Trophoblast cell (in vitro differentiated cells and primary cell): ENCODE measurements around the gene OR10H3.

Experiments used
- DNase-seq, 2 donors: peaks; one replicate each; pipeline ENCODE4 v3.0.0-alpha.2; 2016
- H2AFZ ChIP-seq: 2 replicates; pipeline ENCODE4 v1.6.1; 2013; ENCODE audit warnings: low read length, moderate library complexity, mild to moderate bottlenecking; ENCODE audit not compliant: insufficient read depth, poor library complexity
- H2AK5ac ChIP-seq: 2 replicates; pipeline ENCODE4 v1.6.1; 2013; ENCODE audit warnings: mild to moderate bottlenecking, low read length
- H2BK120ac ChIP-seq: 2 replicates; pipeline ENCODE4 v1.6.1; 2013; ENCODE audit warnings: low read length, mild to moderate bottlenecking, moderate library complexity; ENCODE audit not compliant: insufficient read depth, poor library complexity
- H2BK12ac ChIP-seq: 2 replicates; pipeline ENCODE4 v1.6.1; 2013; ENCODE audit warnings: mild to moderate bottlenecking, low read length, moderate library complexity
- H2BK5ac ChIP-seq: 2 replicates; pipeline ENCODE4 v1.6.1; 2013; ENCODE audit warnings: low read length, low read depth, moderate library complexity, mild to moderate bottlenecking; ENCODE audit not compliant: poor library complexity
- H3K14ac ChIP-seq: 2 replicates; pipeline ENCODE4 v1.6.1; 2013; ENCODE audit warnings: mild to moderate bottlenecking, low read length
- H3K18ac ChIP-seq: 2 replicates; pipeline ENCODE4 v1.6.1; 2013; ENCODE audit warnings: mild to moderate bottlenecking, low read length
- H3K23ac ChIP-seq: 2 replicates; pipeline ENCODE4 v1.6.1; 2013; ENCODE audit warnings: low read length
- H3K27ac ChIP-seq: 2 replicates; pipeline ENCODE4 v1.5.1; 2013; ENCODE audit warnings: low read depth, mild to moderate bottlenecking, inconsistent platforms, low read length, moderate library complexity
- H3K27me3 ChIP-seq: 2 replicates; pipeline ENCODE4 v1.6.1; 2013; ENCODE audit warnings: inconsistent platforms, mild to moderate bottlenecking, low read length, moderate library complexity; ENCODE audit not compliant: insufficient read depth
- H3K36me3 ChIP-seq, 2 experiments: 1 replicate in 1 of 2; 2 replicates in 1 of 2; pipeline ENCODE4 v1.6.1; 2013; ENCODE audit warnings: low read length in 2 of 2, mild to moderate bottlenecking in 2 of 2, moderate library complexity in 1 of 2; ENCODE audit not compliant: insufficient read depth in 2 of 2, control insufficient read depth in 1 of 2
- H3K4ac ChIP-seq: 2 replicates; pipeline ENCODE4 v1.6.1; 2013; ENCODE audit warnings: low read depth, mild to moderate bottlenecking, low read length, moderate library complexity
- H3K4me1 ChIP-seq, 2 experiments: 1 replicate in 1 of 2; 2 replicates in 1 of 2; pipeline ENCODE4 v1.6.1; 2013; ENCODE audit warnings: low read length in 2 of 2, mild to moderate bottlenecking in 2 of 2, moderate library complexity in 1 of 2; ENCODE audit not compliant: insufficient read depth in 2 of 2, control insufficient read depth in 1 of 2
- H3K4me2 ChIP-seq: 2 replicates; pipeline ENCODE4 v1.6.1; 2013; ENCODE audit warnings: inconsistent platforms, mild to moderate bottlenecking, low read length, moderate library complexity
- H3K4me3 ChIP-seq: 2 replicates; pipeline ENCODE4 v1.5.1; 2013; ENCODE audit warnings: mild to moderate bottlenecking, low read depth, low read length, inconsistent platforms
- H3K79me1 ChIP-seq: one replicate; pipeline ENCODE4 v1.6.1; 2013; ENCODE audit warnings: low read length
- H3K79me2 ChIP-seq: 2 replicates; pipeline ENCODE4 v1.6.1; 2013; ENCODE audit warnings: low read length, mild to moderate bottlenecking; ENCODE audit not compliant: control insufficient read depth, insufficient read depth, poor library complexity
- H3K9ac ChIP-seq: 2 replicates; pipeline ENCODE4 v1.6.1; 2013; ENCODE audit warnings: mild to moderate bottlenecking, low read length
- H3K9me3 ChIP-seq: 2 replicates; pipeline ENCODE4 v1.6.1; 2013; ENCODE audit warnings: low read depth, mild to moderate bottlenecking, control low read depth, inconsistent platforms, low read length; ENCODE audit not compliant: insufficient read depth
- H4K12ac ChIP-seq: 2 replicates; pipeline ENCODE4 v1.6.1; 2013; ENCODE audit warnings: low read depth, mild to moderate bottlenecking, low read length, moderate library complexity
- H4K8ac ChIP-seq: 2 replicates; pipeline ENCODE4 v1.6.1; 2013; ENCODE audit warnings: low read depth, mild to moderate bottlenecking, low read length, moderate library complexity
- H4K91ac ChIP-seq: one replicate; pipeline ENCODE4 v1.6.1; 2013; ENCODE audit warnings: low read depth, mild to moderate bottlenecking, low read length, moderate library complexity
- WGBS: extraction: QIAGEN DNeasy Blood & Tissue Kit; methylation state at CpG from one replicate; pipeline ENCODE4 v1.1.7; 2013; ENCODE audit warnings: missing lambda C conversion rate; ENCODE audit not compliant: insufficient read length, insufficient coverage; ENCODE audit errors: extremely low coverage; 5-methylcytosine and 5-hydroxymethylcytosine counted together

Gene OR10H3

DNA sequence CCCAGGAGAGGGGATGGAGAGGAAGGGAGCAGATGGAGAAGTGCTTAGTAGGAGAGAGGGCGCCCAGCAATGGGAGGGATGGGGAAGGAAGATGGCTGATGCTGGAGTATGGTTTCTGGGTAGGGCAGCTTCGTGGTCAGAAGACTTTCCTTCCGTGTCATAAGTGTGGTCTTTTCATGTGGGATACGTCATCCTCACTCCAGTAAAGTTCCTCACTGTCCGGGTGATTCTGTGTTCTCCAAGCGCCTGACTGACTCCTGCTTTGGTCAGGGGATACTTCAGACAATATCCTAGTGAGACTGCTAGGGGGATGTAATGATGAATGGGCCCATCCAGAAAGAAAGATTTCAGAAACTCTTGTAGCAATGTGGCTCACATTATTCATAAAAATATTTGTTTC, 3.9 kb upstream of the OR10H3 start:
- Histone ChIP-seq H3K4ac (no peak overlapping the region), H2BK120ac (no peak overlapping the region), H4K12ac (no peak overlapping the region), H3K18ac (no peak overlapping the region), H3K36me3 (no peaks in the 10 kb centered on the region), H3K27ac (no peak overlapping the region), H3K4me2 (no peak overlapping the region), H3K9ac (no peak overlapping the region), H3K27me3 (no peaks in the 10 kb centered on the region), H3K9me3 (peaks cover 18% of the 10 kb centered on the region), H3K4me1 (no peaks in the 10 kb centered on the region), H2BK12ac (no peak overlapping the region), H3K79me1 (no peaks in the 10 kb centered on the region), H2BK5ac (no peak overlapping the region), H3K14ac (no peak overlapping the region), H3K23ac (no peak overlapping the region), H3K4me3 (no peak overlapping the region), H2AK5ac (no peak overlapping the region), H4K8ac (no peak overlapping the region), H3K79me2 (no peaks in the 10 kb centered on the region), H4K91ac (no peak overlapping the region), H2AFZ (no peak overlapping the region)
- no peak for DNase-seq
- no CpG with 5 or more reads among the region's 6 CpGs for WGBS

GRCh38 chr19:15740785-15741184, 3.0 kb downstream of the OR10H3 start:
- Histone ChIP-seq H3K9me3 (peaks cover 11% of the 10 kb centered on the region), H4K91ac (no peak overlapping the region), H2AK5ac (no peak overlapping the region), H3K4me2 (no peak overlapping the region), H4K8ac (no peak overlapping the region), H2AFZ (no peak overlapping the region), H3K9ac (no peak overlapping the region), H3K18ac (no peak overlapping the region), H3K79me2 (no peaks in the 10 kb centered on the region), H2BK5ac (no peak overlapping the region), H3K27ac (no peak overlapping the region), H2BK12ac (no peak overlapping the region), H3K4ac (no peak overlapping the region), H3K23ac (no peak overlapping the region), H3K27me3 (no peaks in the 10 kb centered on the region), H3K4me3 (no peak overlapping the region), H3K36me3 (no peaks in the 10 kb centered on the region), H2BK120ac (no peak overlapping the region), H3K79me1 (no peaks in the 10 kb centered on the region), H4K12ac (no peak overlapping the region), H3K4me1 (no peaks in the 10 kb centered on the region), H3K14ac (no peak overlapping the region)
- WGBS, result no CpG with 5 or more reads among the region's 1 CpG
- DNase-seq, result no peak

DNA sequence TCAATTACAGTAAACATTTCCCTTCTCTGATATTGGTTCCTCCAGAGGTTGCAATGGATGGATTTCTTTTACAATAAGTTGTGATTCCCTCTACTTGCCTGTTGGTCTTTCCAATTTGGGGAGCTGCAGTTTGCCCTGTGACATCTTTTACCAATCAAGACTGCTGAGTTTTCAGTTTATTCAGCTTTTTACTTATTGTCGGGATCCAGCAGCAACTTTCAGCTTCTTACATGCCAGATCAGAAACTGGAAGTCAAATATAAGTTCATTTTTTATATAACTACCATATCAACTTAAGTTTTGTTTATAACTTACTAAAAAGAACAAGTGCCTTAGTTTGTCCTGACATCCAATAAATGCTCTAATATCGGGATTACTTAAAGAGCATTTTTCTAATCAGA, 10.5 kb downstream of the OR10H3 start:
- Histone ChIP-seq H2BK120ac (no peak overlapping the region), H3K27ac (no peak overlapping the region), H4K12ac (no peak overlapping the region), H3K4me3 (no peak overlapping the region), H3K9me3 (peaks cover 7% of the 10 kb centered on the region), H3K4me1 (no peaks in the 10 kb centered on the region), H3K36me3 (no peaks in the 10 kb centered on the region), H3K23ac (no peak overlapping the region), H3K14ac (no peak overlapping the region), H4K91ac (no peak overlapping the region), H3K79me2 (no peaks in the 10 kb centered on the region), H3K18ac (no peak overlapping the region), H2BK5ac (no peak overlapping the region), H3K9ac (no peak overlapping the region), H2BK12ac (no peak overlapping the region), H2AK5ac (no peak overlapping the region), H2AFZ (no peak overlapping the region), H3K4ac (no peak overlapping the region), H3K79me1 (no peaks in the 10 kb centered on the region), H3K4me2 (no peak overlapping the region), H4K8ac (no peak overlapping the region), H3K27me3 (no peaks in the 10 kb centered on the region)
- no peak for DNase-seq
- no CpG with 5 or more reads among the region's 2 CpGs for WGBS

GRCh38 chr19:15758379-15758778, 20.6 kb downstream of the OR10H3 start:
- peaks cover 24% of the 10 kb centered on the region for H3K9me3 ChIP-seq
- H2AFZ ChIP-seq, result no peak overlapping the region
- H2BK5ac ChIP-seq, result no peak overlapping the region
- H3K18ac ChIP-seq, result no peak overlapping the region
- H2AK5ac ChIP-seq, result no peak overlapping the region
- H3K79me1 ChIP-seq, result no peaks in the 10 kb centered on the region
- no peak overlapping the region for H4K12ac ChIP-seq
- no peaks in the 10 kb centered on the region for H3K79me2 ChIP-seq
- H3K4me3 ChIP-seq, result no peak overlapping the region
- no CpG with 5 or more reads among the region's 2 CpGs for WGBS
- no peak overlapping the region for H3K27ac ChIP-seq
- H3K14ac ChIP-seq, result no peak overlapping the region
- no peak overlapping the region for H2BK120ac ChIP-seq
- no peaks in the 10 kb centered on the region for H3K4me1 ChIP-seq
- no peak overlapping the region for H3K9ac ChIP-seq
- DNase-seq, result no peak
- no peak overlapping the region for H4K8ac ChIP-seq
- no peaks in the 10 kb centered on the region for H3K36me3 ChIP-seq
- H4K91ac ChIP-seq, result no peak overlapping the region
- H3K4ac ChIP-seq, result no peak overlapping the region
- H3K27me3 ChIP-seq, result no peaks in the 10 kb centered on the region
- no peak overlapping the region for H3K4me2 ChIP-seq
- no peak overlapping the region for H3K23ac ChIP-seq
- H2BK12ac ChIP-seq, result no peak overlapping the region
